Measurements from ENCODE around the gene CYB5D1.
"Not testable (repeated sequence)": the region's sequence is repeated elsewhere in the genome, so short reads cannot be mapped to it uniquely, and the experiment has no call there.

The CYB5D1 gene

DNA sequence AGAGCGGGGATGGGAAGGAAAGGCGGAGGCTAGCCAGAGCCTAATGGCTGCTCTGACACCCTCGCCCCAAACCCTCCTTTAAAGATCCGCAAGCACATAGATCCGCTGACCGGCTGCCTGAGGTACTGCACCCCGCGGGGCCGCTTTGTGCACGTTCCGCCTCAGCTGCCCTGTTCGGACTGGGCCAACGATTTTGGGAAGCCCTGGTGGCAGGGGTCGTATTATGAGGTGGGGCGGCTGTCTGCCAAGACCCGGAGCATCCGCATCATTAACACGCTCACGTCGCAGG, 663 bp downstream of the CYB5D1 start:
- H3K4me3 ChIP-seq (ENCODE audit: low read depth, low read length): peak overlapping the region; percentile 70
- TF ChIP-seq, protein P1, sequence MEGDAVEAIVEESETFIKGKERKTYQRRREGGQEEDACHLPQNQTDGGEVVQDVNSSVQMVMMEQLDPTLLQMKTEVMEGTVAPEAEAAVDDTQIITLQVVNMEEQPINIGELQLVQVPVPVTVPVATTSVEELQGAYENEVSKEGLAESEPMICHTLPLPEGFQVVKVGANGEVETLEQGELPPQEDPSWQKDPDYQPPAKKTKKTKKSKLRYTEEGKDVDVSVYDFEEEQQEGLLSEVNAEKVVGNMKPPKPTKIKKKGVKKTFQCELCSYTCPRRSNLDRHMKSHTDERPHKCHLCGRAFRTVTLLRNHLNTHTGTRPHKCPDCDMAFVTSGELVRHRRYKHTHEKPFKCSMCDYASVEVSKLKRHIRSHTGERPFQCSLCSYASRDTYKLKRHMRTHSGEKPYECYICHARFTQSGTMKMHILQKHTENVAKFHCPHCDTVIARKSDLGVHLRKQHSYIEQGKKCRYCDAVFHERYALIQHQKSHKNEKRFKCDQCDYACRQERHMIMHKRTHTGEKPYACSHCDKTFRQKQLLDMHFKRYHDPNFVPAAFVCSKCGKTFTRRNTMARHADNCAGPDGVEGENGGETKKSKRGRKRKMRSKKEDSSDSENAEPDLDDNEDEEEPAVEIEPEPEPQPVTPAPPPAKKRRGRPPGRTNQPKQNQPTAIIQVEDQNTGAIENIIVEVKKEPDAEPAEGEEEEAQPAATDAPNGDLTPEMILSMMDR (IDR thresholded peaks at IDR 0.05; ENCODE audit: low read depth, low read length): peak; percentile 44
- no peak for DNase-seq (ENCODE audit: low read depth, low spot score)
- in situ Hi-C loops (cut with HindIII; ENCODE audit: low sequenced_read_pairs): no loop called here

DNA sequence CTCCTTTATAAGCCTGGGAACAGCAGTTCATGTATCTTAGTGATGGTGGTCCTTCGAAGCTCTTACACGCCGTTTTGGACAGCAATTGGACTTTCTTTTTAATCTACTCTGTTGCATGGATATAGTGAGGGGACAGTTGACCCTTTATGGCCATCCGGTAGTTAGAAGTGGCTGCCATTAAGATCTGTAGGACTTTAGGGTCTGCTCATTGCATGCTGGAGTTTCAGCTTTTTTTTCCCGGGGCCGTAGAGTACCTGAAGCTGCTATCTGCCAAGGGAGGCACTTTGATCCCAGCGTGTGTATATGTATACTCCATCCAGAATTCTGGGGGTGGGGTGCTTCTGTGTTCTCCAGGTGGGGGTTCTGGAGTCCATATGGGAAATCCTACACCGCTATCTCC, 1.2 kb downstream of the CYB5D1 start:
- in situ Hi-C loops (cut with HindIII; ENCODE audit: low sequenced_read_pairs): no loop called here
- TF ChIP-seq, protein P1 (IDR thresholded peaks at IDR 0.05; ENCODE audit: low read depth, low read length): no peak
- peak overlapping the region; percentile 70 for H3K4me3 ChIP-seq (ENCODE audit: low read depth, low read length)
- DNase-seq (ENCODE audit: low read depth, low spot score): no peak

DNA sequence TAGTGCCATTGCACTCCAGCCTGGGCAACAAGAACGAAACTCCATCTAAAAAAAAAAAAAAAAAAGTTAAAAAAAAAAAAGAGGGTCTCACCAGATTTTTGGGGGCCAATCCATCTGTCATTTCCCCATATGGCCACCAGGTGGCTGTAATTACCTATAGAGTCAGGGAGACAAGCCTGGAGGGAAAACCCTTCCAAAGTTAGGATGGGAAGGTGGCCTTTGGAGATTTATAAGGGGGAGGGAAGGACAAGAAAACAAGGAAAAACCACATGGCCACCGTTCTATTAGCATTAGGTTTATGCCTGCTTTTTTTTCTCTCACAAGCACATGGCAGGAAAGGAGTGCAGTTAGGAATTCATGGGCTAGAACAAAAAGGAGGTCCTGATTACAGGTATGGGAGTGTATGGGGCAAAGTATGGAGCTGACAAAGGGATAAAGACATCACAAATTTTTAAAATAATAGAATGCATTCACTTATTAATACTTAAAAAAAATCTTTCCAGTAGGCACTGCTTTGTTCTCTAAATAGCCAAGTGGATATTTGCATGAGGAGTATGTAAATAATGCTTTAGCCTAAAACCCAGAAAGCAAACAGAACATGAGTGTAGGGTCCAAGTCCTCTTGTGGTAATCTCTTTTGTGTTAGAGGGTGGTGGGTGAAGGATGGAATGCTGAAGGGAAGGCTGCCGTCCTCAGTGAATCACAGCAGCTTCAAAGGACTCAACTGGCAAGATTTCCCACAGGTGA, 5.1 kb downstream of the CYB5D1 start:
- no peak overlapping the region for H3K4me3 ChIP-seq (ENCODE audit: low read depth, low read length)
- in situ Hi-C loops (cut with HindIII; ENCODE audit: low sequenced_read_pairs): no loop called here
- peak; percentile 52 for DNase-seq (ENCODE audit: low read depth, low spot score)
- TF ChIP-seq, protein P1 (IDR thresholded peaks at IDR 0.05; ENCODE audit: low read depth, low read length): peak; percentile 64

DNA sequence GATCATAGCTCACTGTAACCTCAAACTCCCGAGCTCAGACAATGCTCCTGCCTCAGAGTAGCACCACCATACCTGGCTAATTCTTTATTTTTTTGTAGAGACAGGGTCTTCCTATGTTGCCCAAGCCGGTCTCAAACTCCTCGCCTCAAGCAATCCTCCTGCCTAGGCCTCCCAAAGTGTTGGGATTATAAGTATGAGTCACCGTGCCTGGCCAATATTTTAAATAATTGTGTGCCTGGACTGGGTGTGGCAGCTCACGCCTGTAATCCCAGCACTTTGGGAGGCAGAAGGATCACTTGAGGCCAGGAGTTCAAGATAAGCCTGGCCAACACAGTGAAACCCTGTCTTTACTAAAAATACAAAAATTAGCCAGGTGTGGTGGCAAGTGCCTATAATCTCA, 6.6 kb downstream of the CYB5D1 start:
- H3K4me3 ChIP-seq (ENCODE audit: low read depth, low read length); in situ Hi-C loops (cut with HindIII; ENCODE audit: low sequenced_read_pairs); DNase-seq (ENCODE audit: low read depth, low spot score): not testable (repeated sequence)

DNA sequence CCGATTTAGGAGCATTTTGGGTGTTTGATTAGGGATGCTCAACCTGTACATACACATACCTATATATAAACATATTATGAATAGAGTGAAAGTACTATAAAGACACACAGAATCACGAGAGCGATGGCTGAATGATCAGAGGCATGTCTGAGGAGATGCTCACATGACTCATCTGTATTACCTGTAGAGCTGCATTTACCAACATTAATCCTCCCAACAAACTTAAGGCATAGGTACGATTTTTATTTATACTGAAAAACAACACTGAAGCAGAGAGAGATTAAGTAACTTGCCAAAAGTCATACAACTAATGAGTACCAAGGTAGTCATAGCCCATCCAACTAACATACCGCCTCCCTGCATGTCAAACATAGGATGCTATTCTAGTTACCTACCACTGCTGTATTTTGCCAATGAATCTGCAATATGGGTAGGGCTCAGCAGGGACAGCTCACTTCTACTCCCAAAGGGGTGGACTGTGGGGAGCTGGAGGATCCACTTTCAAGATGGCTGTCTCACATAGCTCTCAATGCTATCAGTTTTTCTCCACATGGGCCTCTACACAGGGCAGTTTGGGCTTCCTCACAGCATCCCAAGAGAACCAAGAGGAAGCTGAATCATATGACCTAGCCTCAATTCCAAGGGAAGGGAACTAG, 7.3 kb downstream of the CYB5D1 start:
- DNase-seq (ENCODE audit: low read depth, low spot score): no peak
- in situ Hi-C loops (cut with HindIII; ENCODE audit: low sequenced_read_pairs): no loop called here
- no peak overlapping the region for H3K4me3 ChIP-seq (ENCODE audit: low read depth, low read length)
- TF ChIP-seq, protein P1 (IDR thresholded peaks at IDR 0.05; ENCODE audit: low read depth, low read length): no peak

DNA sequence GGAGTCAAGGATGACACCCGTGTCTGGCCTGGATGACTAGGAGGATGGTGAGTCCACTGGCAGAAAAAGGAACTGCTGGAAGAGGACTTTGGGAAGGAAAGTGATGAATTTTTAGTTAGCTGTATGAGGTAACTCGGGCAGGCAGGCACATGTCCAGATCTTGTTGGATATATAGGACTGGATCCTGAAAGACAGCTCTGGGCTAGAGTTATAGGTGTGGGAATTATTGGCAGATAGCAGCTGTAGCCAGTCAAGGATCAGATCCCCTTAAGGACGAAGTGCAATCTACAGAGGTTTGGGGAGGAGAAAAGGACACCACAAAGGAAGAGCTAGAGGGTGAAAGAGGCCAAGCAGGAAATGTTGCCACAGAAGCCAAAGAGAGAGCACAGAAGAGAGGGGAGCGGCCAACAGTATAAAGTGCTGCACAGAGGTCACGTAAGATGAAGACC, 10.1 kb downstream of the CYB5D1 start:
- DNase-seq (ENCODE audit: low read depth, low spot score): no peak
- H3K4me3 ChIP-seq (ENCODE audit: low read depth, low read length): no peak overlapping the region
- in situ Hi-C loops (cut with HindIII; ENCODE audit: low sequenced_read_pairs): no loop called here
- TF ChIP-seq, protein P1 (IDR thresholded peaks at IDR 0.05; ENCODE audit: low read depth, low read length): no peak

DNA sequence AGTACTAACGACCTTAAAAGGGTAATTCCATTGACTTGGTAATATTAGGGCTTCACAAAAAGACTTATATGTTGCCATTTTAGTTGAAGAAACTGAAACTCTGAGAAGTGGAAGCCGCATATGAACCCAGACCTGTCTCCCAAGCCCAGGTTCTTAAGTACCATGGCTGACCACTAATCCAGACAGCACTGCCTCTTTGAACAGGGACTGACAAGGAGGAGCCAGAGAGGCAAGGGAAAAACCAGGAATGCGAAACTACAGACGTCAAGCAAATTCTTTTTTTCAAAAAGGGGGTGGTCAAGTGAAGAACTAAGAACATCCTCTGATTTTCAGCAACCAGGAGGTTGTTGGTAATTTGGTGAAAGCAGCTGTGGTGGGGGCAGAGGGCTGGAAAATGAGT, 15.2 kb downstream of the CYB5D1 start:
- TF ChIP-seq, protein P1 (IDR thresholded peaks at IDR 0.05; ENCODE audit: low read depth, low read length): no peak
- no peak for DNase-seq (ENCODE audit: low read depth, low spot score)
- in situ Hi-C loops (cut with HindIII; ENCODE audit: low sequenced_read_pairs): no loop called here
- H3K4me3 ChIP-seq (ENCODE audit: low read depth, low read length): no peak overlapping the region
